Measurements from ENCODE around the gene CDK4. TPM values are rescaled to one million over a fixed set of nuclear protein-coding genes. Genes with fewer than 3 reads are reported as not detected.
"Not testable (repeated sequence)": the region's sequence is repeated elsewhere in the genome, so short reads cannot be mapped to it uniquely, and the experiment has no call there.

Gene CDK4
- total and polyA plus RNA-seq, 8 donors: 80.1 to 269 (median 231) TPM

DNA sequence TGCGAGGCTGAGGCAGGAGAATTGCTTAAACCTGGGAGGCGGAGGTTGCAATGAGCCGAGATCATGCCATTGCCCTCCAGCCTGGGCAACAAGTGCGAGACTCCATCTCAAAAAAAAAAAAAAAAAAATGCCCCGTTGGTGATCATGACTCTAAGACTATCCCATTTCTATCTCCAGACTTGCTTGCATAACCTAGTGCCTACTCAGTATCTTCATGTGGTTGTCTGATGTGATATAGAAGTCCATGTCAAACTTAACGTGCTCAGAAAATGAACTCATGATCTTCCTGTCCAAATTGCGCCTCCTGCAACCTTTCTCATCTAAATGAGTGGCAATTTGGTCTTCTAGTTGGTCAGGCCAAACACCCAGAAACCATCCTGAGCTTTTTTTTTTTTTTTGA is 25.8 kb upstream of the CDK4 start:
- intact Hi-C loops (cut with DNase I): no loop called here
- no peaks in the 10 kb centered on the region for H3K27me3 ChIP-seq
- DNase-seq: no peak
- H3K4me3 ChIP-seq: no peak overlapping the region
- no peak overlapping the region for H3K27ac ChIP-seq
- ATAC-seq: no peak
- H3K4me1 ChIP-seq: peaks cover 0 to 41% of the 10 kb centered on the region in 2 donors
- TF ChIP-seq, protein P1, sequence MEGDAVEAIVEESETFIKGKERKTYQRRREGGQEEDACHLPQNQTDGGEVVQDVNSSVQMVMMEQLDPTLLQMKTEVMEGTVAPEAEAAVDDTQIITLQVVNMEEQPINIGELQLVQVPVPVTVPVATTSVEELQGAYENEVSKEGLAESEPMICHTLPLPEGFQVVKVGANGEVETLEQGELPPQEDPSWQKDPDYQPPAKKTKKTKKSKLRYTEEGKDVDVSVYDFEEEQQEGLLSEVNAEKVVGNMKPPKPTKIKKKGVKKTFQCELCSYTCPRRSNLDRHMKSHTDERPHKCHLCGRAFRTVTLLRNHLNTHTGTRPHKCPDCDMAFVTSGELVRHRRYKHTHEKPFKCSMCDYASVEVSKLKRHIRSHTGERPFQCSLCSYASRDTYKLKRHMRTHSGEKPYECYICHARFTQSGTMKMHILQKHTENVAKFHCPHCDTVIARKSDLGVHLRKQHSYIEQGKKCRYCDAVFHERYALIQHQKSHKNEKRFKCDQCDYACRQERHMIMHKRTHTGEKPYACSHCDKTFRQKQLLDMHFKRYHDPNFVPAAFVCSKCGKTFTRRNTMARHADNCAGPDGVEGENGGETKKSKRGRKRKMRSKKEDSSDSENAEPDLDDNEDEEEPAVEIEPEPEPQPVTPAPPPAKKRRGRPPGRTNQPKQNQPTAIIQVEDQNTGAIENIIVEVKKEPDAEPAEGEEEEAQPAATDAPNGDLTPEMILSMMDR (IDR thresholded peaks at IDR 0.05): no peak
- H3K9me3 ChIP-seq: no peaks in the 10 kb centered on the region
- peaks cover 0 to 5% of the 10 kb centered on the region in 2 donors for H3K36me3 ChIP-seq

DNA sequence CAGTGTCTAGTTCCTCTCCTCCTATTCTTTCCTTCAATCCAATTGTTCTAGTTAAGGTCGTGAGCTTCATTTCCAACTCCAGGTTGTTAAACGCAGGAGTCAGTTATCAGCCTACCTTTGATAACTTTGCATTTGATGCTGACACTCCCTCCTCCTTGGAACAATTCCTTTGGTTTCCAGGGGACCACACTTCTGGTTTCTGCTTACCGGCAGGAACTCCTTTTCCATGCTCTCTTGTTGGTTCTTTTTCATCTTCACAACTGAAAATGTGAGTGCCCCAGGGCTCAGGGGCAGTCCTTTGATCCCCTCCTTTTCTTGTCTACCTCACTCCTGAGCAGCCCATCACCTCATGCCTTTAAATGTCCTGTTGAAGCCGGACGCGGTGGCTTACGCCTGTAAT is 25.3 kb upstream of the CDK4 start:
- intact Hi-C loops (cut with DNase I): no loop called here
- H3K27me3 ChIP-seq: no peaks in the 10 kb centered on the region
- H3K4me3 ChIP-seq: no peak overlapping the region
- H3K36me3 ChIP-seq: peaks cover 0 to 5% of the 10 kb centered on the region in 2 donors
- TF ChIP-seq, protein P1 (IDR thresholded peaks at IDR 0.05): no peak
- H3K9me3 ChIP-seq: no peaks in the 10 kb centered on the region
- no peak for ATAC-seq
- no peak overlapping the region for H3K27ac ChIP-seq
- DNase-seq: no peak
- H3K4me1 ChIP-seq: peaks cover 0 to 44% of the 10 kb centered on the region in 2 donors

DNA sequence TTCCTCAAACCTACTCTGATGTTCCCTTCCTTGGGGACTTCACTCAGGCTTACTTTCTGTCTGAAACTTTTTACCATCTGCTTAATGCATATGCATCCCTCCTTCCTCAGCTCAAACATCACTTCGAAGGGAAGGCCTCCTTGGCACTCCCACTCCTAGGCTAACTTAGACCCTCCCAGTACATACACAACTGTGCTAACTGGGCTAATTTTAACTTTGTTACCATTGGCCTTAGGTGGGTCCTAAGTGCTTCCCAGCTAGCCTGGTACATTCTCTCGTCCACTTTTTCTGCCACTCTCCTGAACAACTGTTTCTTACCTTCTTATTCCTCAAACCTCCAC is 24.1 kb upstream of the CDK4 start:
- TF ChIP-seq, protein P1 (IDR thresholded peaks at IDR 0.05): no peak
- H3K4me1 ChIP-seq: peaks cover 4 to 40% of the 10 kb centered on the region in 2 donors
- no peak for DNase-seq
- no peak overlapping the region for H3K27ac ChIP-seq
- no peak overlapping the region for H3K4me3 ChIP-seq
- ATAC-seq: no peak
- no peaks in the 10 kb centered on the region for H3K9me3 ChIP-seq
- H3K27me3 ChIP-seq: no peaks in the 10 kb centered on the region
- H3K36me3 ChIP-seq: peaks cover 0 to 5% of the 10 kb centered on the region in 2 donors
- intact Hi-C loops (cut with DNase I): no loop called here

DNA sequence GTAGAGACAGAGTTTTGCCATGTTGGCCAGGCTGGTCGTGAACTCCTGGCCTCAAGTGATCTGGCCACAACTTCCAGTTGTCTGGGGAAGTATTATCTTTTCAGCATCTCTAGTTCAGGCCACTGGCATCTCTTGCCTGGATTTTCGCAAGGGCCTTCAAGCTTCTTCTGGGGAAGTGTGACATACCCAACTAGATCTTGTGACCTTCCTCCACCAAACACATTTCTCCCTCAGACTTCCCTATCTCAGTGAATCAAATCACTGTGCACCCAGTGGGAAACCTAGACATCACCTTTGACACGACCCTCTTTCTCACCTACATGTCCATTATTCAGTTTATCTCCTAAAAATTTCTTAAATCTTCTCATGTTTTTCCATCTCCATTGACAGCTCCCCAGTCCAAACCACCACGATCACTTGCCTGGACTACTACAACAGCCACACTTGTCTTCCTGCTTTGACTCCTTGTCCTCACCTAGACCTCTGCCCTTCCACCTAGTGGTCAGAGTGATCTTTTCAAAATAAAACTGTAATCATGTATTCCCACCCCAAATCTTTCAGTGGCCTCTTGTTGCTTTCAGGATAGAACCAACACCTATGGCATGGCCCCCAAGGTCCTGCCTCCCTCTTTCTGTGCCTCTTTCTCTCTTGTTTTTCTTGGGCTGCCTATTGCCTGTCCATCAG is 23.6 kb upstream of the CDK4 start:
- Histone ChIP-seq H3K9me3 (no peaks in the 10 kb centered on the region), H3K36me3 (peaks cover 0 to 3% of the 10 kb centered on the region in 2 donors), H3K4me3 (no peak overlapping the region), H3K27ac (no peak overlapping the region), H3K27me3 (no peaks in the 10 kb centered on the region), H3K4me1 (peaks cover 5 to 40% of the 10 kb centered on the region in 2 donors)
- TF ChIP-seq, protein P1 (IDR thresholded peaks at IDR 0.05): no peak
- ATAC-seq (no peak), DNase-seq (no peak)
- intact Hi-C loops (cut with DNase I): no loop called here

DNA sequence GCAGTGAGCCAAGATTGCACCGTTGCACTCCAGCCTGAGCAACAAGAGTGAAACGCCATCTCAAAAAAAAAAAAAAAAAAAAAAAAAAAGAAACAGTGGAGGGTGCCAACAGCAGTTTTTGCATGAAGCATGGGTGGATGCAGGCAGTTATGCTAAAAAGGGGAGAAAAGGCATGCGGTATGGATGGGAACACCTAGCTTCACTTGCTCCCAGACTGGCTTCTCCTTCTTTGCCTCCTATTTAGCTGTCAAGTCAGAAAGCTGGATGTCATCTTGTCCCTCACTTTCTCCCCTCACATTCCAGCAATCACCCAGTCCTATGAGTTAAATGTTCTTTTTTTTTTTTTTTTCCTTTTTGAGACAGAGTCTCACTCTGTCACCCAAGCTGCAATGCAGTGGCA is 22.9 kb upstream of the CDK4 start:
- Histone ChIP-seq H3K36me3 (peaks cover 0 to 8% of the 10 kb centered on the region in 2 donors), H3K4me3 (no peak overlapping the region), H3K9me3 (no peaks in the 10 kb centered on the region), H3K27me3 (no peaks in the 10 kb centered on the region), H3K27ac (no peak overlapping the region), H3K4me1 (peaks cover 5 to 44% of the 10 kb centered on the region in 2 donors)
- intact Hi-C loops (cut with DNase I): no loop called here
- DNase-seq (no peak), ATAC-seq (no peak)
- TF ChIP-seq, protein P1 (IDR thresholded peaks at IDR 0.05): no peak

DNA sequence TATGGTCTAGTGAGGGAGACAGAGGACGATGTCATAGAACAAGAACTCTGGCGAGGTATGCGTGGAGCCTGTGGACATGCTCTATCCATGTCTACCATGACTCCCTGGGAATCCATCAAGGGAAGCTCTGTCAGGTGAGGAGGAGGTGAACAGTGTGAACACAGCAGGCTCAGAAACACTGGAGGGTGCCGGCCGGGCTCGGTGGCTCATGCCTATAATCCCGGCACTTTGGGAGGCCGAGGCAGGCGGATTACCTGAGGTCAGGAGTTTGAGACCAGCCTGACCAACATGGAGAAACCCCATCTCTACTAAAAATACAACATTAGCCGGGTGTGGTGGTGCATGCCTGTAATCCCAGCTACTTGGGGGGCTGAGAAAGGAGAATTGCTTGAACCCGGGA is 22.5 kb upstream of the CDK4 start:
- H3K4me3 ChIP-seq; intact Hi-C loops (cut with DNase I); H3K27me3 ChIP-seq; H3K27ac ChIP-seq; ATAC-seq; H3K9me3 ChIP-seq; DNase-seq: not testable (repeated sequence)
- Histone ChIP-seq H3K4me1 (peaks cover 5 to 44% of the 10 kb centered on the region in 2 donors), H3K36me3 (peaks cover 0 to 12% of the 10 kb centered on the region in 2 donors)
